Measurements from ENCODE around the gene AP1M2.
"Not testable (repeated sequence)": the region's sequence is repeated elsewhere in the genome, so short reads cannot be mapped to it uniquely, and the experiment has no call there.

Gene AP1M2

GRCh38 chr19:10602330-10603083, 15.4 kb upstream of the AP1M2 start:
- peak; percentile 76 to 82 for DNase-seq (ENCODE audit: low read depth in 1 of 2, low spot score in 1 of 2)

GRCh38 chr19:10601999-10602329, 14.9 kb upstream of the AP1M2 start:
- DNase-seq (ENCODE audit: low read depth in 1 of 2, low spot score in 1 of 2), result no peak

- no peak for DNase-seq (ENCODE audit: low read depth in 1 of 2, low spot score in 1 of 2)
Observed at GRCh38 chr19:10600149-10600548, 13.0 kb upstream of the AP1M2 start.

- DNase-seq (ENCODE audit: low read depth in 1 of 2, low spot score in 1 of 2), result no peak
Observed at GRCh38 chr19:10593820-10594637, 6.9 kb upstream of the AP1M2 start.

GRCh38 chr19:10593148-10593547, 6.0 kb upstream of the AP1M2 start:
- DNase-seq (ENCODE audit: low read depth in 1 of 2, low spot score in 1 of 2), result no peak

GRCh38 chr19:10587839-10588150, 683 bp upstream of the AP1M2 start:
- no peak for DNase-seq (ENCODE audit: low read depth in 1 of 2, low spot score in 1 of 2)

GRCh38 chr19:10586396-10586795, 716 bp downstream of the AP1M2 start:
- no peak for DNase-seq (ENCODE audit: low read depth in 1 of 2, low spot score in 1 of 2)

GRCh38 chr19:10583036-10583776, 3.9 kb downstream of the AP1M2 start:
- DNase-seq (ENCODE audit: low read depth in 1 of 2, low spot score in 1 of 2), result no peak

- DNase-seq (ENCODE audit: low read depth in 1 of 2, low spot score in 1 of 2), result no peak
Observed at GRCh38 chr19:10582091-10582490, 5.0 kb downstream of the AP1M2 start.

- DNase-seq (ENCODE audit: low read depth in 1 of 2, low spot score in 1 of 2), result peak; percentile 80 to 85
Observed at GRCh38 chr19:10580979-10581631, 6.0 kb downstream of the AP1M2 start.

- DNase-seq (ENCODE audit: low read depth in 1 of 2, low spot score in 1 of 2), result no peak
Observed at GRCh38 chr19:10577951-10578350, 9.2 kb downstream of the AP1M2 start.

GRCh38 chr19:10575011-10575716, 11.9 kb downstream of the AP1M2 start:
- no peak for DNase-seq (ENCODE audit: low read depth in 1 of 2, low spot score in 1 of 2)

- DNase-seq (ENCODE audit: low read depth in 1 of 2, low spot score in 1 of 2), result no peak
Observed at GRCh38 chr19:10574462-10574861, 12.7 kb downstream of the AP1M2 start.

- DNase-seq (ENCODE audit: low read depth in 1 of 2, low spot score in 1 of 2), result not testable (repeated sequence)
Observed at GRCh38 chr19:10573793-10574192, 13.3 kb downstream of the AP1M2 start.

GRCh38 chr19:10568826-10569651, 18.1 kb downstream of the AP1M2 start, which contains the start of gene CDKN2D:
Gene CDKN2D, minus strand, starts transcription at chr19:10568979. Its CDS starts 326 bp downstream, at chr19:10568653.
- peak; percentile 99 for DNase-seq (ENCODE audit: low read depth in 1 of 2, low spot score in 1 of 2)

GRCh38 chr19:10568062-10568825, 18.9 kb downstream of the AP1M2 start:
- no peak for DNase-seq (ENCODE audit: low read depth in 1 of 2, low spot score in 1 of 2)

- DNase-seq (ENCODE audit: low read depth in 1 of 2, low spot score in 1 of 2), result no peak
Observed at GRCh38 chr19:10567656-10568055, 19.5 kb downstream of the AP1M2 start.

GRCh38 chr19:10566658-10567410, 20.3 kb downstream of the AP1M2 start:
- no peak for DNase-seq (ENCODE audit: low read depth in 1 of 2, low spot score in 1 of 2)

GRCh38 chr19:10566408-10566657, 20.8 kb downstream of the AP1M2 start:
- no peak for DNase-seq (ENCODE audit: low read depth in 1 of 2, low spot score in 1 of 2)

Data from activated CD4-positive, alpha-beta T cell treated with anti-CD3 and anti-CD28 coated beads, Interleukin-2, amount 50 U/mL, for 24 hours (primary cell).